Cardiac muscle cell (in vitro differentiated cells and primary cell): ENCODE measurements around the gene NACC1. TPM values are rescaled to one million over a fixed set of nuclear protein-coding genes. Genes with fewer than 3 reads are reported as not detected.

ENCODE experiments used
- DNase-seq, 2 donors: peaks; one replicate each; pipeline versions ENCODE4 v3.0.0 to v3.0.0-alpha.2; 2010 to 2017; ENCODE audit warnings: low read depth in 1 of 2, low spot score in 1 of 2
- H3K27ac ChIP-seq: fragments of 200-600 bp; sonication (generic); 2 replicates; pipeline ENCODE4 v1.5.1; 2016
- H3K27me3 ChIP-seq: fragments of 200-600 bp; sonication (generic); 2 replicates; pipeline ENCODE4 v1.6.0; 2016; ENCODE audit warnings: control low read depth
- H3K36me3 ChIP-seq: fragments of 200-600 bp; sonication (generic); 2 replicates; pipeline ENCODE4 v1.5.1; 2016; ENCODE audit warnings: control low read depth
- H3K4me1 ChIP-seq: fragments of 200-600 bp; sonication (generic); 2 replicates; pipeline ENCODE4 v1.8.1; 2017; ENCODE audit warnings: low read depth, mild to moderate bottlenecking, mixed run types
- H3K4me3 ChIP-seq: fragments of 200-600 bp; sonication (generic); 2 replicates; pipeline ENCODE4 v1.5.1; 2016; ENCODE audit warnings: mild to moderate bottlenecking
- H3K9me3 ChIP-seq: fragments of 200-600 bp; sonication (generic); 2 replicates; pipeline ENCODE4 v1.5.1; 2017; ENCODE audit warnings: low read depth, mild to moderate bottlenecking, control low read depth
- polyA plus RNA-seq: library from polyadenylated mRNA; unstranded; fragments of >200 nt; fragmentation: Nextera tagmentation; extraction: Ambion mirVana; gene quantifications from 2 replicates; pipeline ENCODE4 v1.2.1, GENCODE V29; 2016
- total RNA-seq: library from RNA; depleted of rRNA; stranded (reverse); fragments of >200 nt; gene quantifications from 2 replicates; pipeline ENCODE4 v1.2.3, GENCODE V29; 2016
- TF ChIP-seq, protein P1 (sequence below): IDR thresholded peaks from 2 replicates; pipeline ENCODE4 v1.5.1; 2012; ENCODE audit warnings: low read depth, mild to moderate bottlenecking, low read length

Gene NACC1
- total and polyA plus RNA-seq, 2 experiments from 2014 or later = 13.3 to 75.1 TPM

DNA sequence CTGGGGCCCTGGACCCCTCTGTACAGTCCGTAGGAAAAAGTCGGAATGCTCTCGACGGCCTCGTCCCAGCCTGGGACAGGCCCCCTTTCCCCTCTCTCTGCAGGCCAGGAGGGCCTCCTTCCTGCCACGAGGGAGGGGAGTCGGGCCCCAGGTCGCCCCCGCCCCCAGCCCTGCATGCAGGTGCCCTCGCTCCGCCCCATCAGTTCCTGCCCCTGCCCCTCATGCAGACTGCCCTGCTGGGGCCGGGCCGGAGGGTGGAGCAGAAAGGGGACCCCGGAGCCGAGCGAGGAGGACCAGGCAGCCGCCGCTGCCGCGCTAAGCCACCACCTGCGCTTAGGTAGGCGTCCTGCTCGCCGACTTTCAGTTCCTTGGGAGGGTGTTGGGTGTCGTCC is 22.7 kb upstream of the NACC1 start:
- TF ChIP-seq, protein P1, sequence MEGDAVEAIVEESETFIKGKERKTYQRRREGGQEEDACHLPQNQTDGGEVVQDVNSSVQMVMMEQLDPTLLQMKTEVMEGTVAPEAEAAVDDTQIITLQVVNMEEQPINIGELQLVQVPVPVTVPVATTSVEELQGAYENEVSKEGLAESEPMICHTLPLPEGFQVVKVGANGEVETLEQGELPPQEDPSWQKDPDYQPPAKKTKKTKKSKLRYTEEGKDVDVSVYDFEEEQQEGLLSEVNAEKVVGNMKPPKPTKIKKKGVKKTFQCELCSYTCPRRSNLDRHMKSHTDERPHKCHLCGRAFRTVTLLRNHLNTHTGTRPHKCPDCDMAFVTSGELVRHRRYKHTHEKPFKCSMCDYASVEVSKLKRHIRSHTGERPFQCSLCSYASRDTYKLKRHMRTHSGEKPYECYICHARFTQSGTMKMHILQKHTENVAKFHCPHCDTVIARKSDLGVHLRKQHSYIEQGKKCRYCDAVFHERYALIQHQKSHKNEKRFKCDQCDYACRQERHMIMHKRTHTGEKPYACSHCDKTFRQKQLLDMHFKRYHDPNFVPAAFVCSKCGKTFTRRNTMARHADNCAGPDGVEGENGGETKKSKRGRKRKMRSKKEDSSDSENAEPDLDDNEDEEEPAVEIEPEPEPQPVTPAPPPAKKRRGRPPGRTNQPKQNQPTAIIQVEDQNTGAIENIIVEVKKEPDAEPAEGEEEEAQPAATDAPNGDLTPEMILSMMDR = no peak
- no peak for DNase-seq
- Histone ChIP-seq H3K36me3 (no peaks in the 10 kb centered on the region), H3K4me3 (no peak overlapping the region), H3K4me1 (peaks cover 3% of the 10 kb centered on the region), H3K27me3 (peaks cover 95% of the 10 kb centered on the region), H3K9me3 (no peaks in the 10 kb centered on the region), H3K27ac (no peak overlapping the region)

DNA sequence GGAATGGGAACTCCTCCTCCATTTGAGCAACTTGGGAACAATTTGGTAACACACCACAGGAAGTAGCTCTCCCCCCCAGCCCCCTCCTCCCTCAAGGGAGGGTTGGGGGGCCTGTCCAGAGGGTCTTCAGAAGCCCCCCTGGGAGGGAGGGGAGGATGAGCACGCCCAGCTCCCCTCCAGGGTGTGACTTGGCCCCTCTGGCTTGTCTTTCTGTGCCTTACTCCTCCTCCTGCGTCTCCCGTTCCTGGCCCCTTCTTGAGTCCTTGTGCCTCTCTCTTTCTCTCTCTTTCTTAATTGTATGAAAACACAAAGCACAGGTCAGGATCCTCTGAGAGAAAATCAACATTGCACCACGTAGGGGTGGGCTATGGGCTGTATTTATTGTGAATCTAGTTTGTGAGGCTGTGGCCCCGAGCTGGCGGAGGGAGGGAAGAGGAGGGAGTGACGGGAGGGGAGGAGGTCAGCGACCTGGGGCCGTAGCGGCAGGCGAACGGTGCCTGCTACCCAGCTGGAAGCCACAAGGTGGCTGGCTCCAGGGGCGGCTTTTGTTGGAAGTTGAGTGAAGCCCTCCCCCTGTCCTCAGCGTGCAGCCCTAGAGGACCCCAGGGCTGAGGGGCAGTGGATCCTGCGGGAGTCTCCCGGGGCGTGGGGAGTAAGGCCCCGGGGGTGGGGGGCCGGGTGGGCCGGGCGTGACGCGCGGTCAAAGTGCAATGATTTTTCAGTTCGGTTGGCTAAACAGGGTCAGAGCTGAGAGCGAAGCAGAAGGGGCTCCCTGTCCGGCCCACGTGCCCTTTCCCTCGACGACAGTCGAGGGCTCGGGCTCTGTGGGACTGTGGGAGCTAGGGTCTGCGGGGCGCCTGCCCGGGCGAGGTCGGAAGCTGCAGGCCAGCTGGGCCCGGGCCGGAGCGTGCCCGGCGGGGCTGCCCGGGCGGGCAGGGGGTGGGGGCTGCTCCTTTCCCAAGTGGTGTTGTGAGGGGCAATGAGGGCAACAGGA is 21.8 kb upstream of the NACC1 start:
- DNase-seq = peak in 1 of 2 donors; percentile 73
- H3K4me1 ChIP-seq = peaks cover 3% of the 10 kb centered on the region
- no peaks in the 10 kb centered on the region for H3K36me3 ChIP-seq
- H3K27ac ChIP-seq = no peak overlapping the region
- no peaks in the 10 kb centered on the region for H3K9me3 ChIP-seq
- peaks cover 96% of the 10 kb centered on the region for H3K27me3 ChIP-seq
- no peak overlapping the region for H3K4me3 ChIP-seq
- TF ChIP-seq, protein P1 = peak; percentile 20

DNA sequence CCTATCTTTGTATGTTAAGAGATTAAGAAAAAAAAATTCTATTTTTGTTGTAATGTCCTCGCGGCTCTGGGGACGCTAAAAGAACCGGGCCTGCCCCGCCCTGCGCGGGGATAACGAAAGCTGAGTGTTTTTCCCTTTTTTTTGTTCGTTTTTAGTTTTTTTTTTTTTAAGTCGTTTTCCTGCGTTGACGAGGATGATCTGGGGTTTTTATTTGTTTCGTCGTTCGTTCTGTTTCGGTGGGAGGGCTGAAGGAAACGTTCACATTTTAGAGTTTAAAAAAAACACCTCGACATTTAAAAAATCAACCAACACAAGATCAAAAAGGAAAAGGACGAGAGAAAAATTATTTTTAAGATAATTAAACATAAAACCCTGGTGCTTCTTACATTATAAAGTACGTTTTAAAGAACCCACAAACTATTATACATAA is 21.0 kb upstream of the NACC1 start:
- Histone ChIP-seq H3K9me3 (no peaks in the 10 kb centered on the region), H3K27ac (no peak overlapping the region), H3K27me3 (peaks cover 95% of the 10 kb centered on the region), H3K4me1 (peaks cover 3% of the 10 kb centered on the region), H3K36me3 (no peaks in the 10 kb centered on the region), H3K4me3 (no peak overlapping the region)
- DNase-seq = no peak
- TF ChIP-seq, protein P1 = no peak

DNA sequence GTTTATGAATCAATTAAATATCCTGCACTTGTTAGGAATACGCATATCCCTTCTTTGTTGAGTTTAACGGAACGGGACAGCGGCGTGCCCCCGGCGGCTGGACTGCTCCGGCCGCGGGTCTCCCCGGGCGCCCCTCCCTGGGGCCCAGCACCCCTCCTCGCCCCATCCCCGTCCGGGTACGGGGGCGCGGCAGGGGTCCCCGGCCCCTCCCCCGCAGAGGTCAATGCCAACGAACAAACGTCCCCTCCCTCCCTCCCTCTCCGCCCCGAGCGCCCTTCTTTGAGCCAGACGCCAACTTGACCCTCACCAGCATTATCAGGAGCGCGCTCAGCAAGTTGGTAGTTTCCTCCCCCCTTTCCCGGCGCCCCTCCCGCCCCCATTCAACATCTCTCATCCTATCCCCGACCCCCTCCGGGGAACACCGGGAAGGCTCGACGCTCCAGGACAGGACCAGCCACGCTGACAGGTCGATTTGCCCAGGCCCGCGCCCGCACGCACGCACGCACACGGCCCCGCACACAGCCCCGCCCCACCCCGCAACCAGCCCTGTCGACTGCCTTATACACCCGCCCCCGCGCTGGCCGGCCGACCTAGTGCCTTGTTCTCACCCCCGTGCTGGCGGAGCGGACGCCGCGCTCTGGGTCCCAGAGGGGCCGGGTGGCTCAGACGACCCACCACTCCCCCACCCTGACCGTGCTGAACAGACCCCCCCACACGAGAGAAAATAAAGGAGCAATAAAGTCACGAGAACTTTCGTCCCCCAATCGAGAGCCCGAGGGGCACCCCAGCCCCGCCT is 20.4 kb upstream of the NACC1 start:
- Histone ChIP-seq H3K27me3 (peaks cover 88% of the 10 kb centered on the region), H3K9me3 (no peaks in the 10 kb centered on the region), H3K36me3 (no peaks in the 10 kb centered on the region), H3K4me3 (no peak overlapping the region), H3K4me1 (peaks cover 3% of the 10 kb centered on the region), H3K27ac (no peak overlapping the region)
- no peak for DNase-seq
- TF ChIP-seq, protein P1 = no peak

DNA sequence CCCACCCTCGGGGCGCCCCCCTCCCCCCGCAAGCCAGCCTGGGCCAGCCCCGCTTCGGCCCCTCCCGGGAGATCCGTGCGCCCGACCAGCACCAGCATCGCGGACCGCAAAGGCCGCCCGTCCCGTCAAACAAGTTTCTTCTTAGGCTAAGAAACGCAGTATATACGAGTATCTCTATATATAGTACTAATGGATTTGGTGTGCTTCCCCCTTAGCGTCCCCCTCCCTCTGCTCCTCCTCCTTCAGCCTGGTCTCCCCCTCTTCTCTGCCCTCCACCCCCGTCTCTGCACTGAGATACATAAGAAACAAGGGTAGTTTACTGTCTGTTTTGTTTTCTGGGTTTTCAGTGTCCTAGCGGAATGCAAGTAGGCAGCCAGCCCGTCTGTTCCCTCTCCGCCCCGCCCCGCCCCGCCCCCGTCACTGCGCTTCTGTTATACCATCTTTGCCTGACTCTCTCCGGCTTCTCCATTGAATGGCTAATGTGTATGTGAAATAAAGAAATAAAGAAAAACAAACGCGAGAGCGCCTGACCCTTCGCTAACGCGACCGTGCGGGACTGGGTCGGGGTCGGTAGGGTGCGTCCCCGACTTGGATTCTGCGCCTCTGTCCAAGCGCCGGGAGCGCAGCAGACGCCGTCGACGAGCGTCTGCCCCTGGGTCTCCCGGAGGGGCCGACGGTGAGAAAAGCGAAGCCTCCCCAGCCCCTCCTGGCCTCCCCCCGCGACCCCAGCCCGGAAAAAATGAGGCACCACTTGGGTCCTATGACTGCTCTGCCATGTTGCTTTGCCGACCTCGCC is 19.6 kb upstream of the NACC1 start:
- Histone ChIP-seq H3K9me3 (no peaks in the 10 kb centered on the region), H3K27me3 (peaks cover 81% of the 10 kb centered on the region), H3K36me3 (no peaks in the 10 kb centered on the region), H3K4me1 (peaks cover 10% of the 10 kb centered on the region), H3K27ac (no peak overlapping the region), H3K4me3 (no peak overlapping the region)
- peak in 1 of 2 donors; percentile 77 for DNase-seq
- TF ChIP-seq, protein P1 = no peak
